ENCODE measurements around the gene NRGN.

- TF ChIP-seq POLR2A (IDR thresholded peaks at IDR 0.05; ENCODE audit: low read depth, low read length) (no peak), TAF1 (IDR thresholded peaks at IDR 0.05; ENCODE audit: borderline replicate concordance, low read depth, low read length) (no peak), POLR2AphosphoS5 (IDR thresholded peaks at IDR 0.05; ENCODE audit: low read depth, low read length) (no peak)
These were observed 20.2 kb upstream of the NRGN start for GRCh38 chr11:124719534-124719933.
